GM18502 (cell line): ENCODE data around the gene MYO1D.
"Not testable (repeated sequence)": the region's sequence is repeated elsewhere in the genome, so short reads cannot be mapped to it uniquely, and the experiment has no call there.

ENCODE experiments used
- ATAC-seq: cut with Tn5 transposase; IDR thresholded peaks from one replicate; pipeline ENCODE4 v1.9.1; 2021; ENCODE audit warnings: mild to moderate bottlenecking; ENCODE audit not compliant: unreplicated experiment, poor library complexity

The MYO1D gene

DNA sequence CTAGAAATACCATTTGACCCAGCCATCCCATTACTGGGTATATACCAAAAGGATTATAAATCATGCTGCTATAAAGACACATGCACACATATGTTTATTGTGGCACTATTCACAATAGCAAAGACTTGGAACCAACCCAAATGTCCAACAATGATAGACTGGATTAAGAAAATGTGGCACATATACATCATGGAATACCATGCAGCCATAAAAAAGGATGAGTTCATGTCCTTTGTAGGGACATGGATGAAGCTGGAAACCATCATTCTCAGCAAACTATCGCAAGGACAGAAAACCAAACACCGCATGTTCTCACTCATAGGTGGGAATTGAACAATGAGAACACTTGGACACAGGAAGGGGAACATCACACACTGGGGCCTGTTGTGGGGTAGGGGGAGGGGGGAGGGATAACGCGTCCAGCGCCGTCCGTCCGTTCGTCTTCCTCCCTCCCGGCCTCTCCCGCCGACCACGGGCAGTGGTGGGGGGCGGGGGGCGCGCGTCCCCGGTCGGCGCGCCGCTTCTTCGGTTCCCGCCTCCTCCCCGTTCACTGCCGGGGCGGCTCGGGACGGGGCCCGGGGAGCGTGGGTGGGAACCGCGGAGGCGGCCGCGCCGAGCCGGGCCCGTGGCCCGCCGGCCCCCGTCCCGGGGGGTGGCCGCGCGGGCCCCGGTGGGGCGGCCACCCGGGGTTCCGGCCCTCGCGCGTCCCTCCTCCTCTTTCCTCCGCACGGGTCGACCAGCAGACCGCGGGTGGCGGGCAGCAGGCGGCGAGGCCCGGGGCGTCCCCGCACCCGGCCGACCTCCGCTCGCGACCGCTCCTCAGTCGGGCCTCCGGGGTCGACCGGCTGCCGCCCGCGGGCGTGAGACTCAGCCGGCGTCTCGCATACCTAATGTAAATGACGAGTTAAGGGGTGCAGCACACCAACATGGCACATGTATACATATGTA is 54.7 kb downstream of the MYO1D start:
- not testable (repeated sequence) for ATAC-seq

DNA sequence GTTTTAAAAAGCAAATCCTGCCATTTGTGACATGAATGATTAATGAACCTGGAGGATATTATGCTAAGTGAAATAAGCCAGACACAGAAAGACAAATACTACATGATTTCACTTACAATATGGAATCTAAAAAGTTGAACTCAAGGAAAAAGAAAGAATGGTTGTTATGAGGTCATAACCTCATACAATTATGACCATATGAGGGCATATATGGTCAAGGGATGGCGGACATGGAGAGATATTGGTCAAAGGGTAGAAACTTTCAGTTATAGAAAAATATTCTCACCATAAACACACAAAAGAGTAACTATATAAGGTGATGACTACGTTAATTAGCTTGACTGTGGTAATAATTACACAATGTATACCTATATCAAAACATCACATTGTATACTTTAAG is 56.5 kb downstream of the MYO1D start:
- no peak for ATAC-seq

DNA sequence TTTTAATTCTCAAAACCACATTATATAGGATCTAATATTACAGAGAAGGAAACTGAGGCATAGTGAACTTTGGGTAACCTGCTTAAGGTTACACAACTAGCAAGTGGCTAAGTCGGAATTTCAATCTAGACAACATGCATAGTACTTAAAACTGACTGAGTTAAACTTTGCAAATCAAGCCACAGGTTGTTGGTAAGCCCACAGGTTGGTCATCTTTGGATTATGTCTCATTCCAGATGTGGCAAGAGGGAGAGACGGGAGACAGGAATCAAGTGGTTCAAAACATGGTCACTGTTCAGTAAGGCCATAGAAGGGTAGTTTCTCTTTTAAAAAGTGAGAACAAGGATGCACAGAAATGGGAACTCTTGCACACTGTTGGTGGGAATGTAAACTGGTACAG is 57.1 kb downstream of the MYO1D start:
- no peak for ATAC-seq

DNA sequence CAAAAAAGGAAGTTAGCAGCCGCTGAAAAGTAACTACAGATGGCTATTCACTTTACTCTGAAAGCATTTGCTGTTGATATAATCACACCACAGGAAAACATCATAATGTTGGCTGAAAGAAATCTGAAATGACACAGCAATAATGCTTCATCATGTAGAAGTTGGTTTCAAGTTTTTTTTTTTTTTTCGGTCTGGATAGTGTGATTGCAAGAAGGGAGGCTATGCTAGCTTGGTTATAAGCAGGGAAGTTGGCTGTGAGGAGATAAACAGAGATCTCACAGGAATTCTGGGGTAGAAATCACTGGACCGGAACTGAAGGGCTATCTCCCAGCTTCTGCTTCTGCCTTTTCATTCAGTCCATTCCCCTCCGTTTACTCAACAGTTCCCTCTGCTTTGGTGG is 57.9 kb downstream of the MYO1D start:
- ATAC-seq = no peak

DNA sequence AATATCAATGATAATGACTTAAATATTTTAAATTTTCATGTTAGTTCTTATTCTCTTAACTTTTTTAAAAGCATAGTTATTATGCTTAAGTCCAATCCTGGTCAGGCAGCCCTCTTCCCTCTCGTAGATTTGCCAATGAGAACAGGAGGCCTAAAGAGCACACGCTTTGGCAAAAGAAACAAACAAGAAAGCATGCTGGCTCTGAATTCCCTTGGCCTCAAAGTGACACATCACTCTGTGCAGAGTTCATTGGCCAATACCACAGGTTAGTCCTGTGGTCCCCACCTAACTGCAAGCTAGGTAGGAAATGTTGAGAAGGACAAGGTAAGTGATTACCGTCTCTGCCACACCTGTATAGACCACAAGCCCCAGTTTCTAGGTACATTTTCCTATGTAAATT is 61.5 kb downstream of the MYO1D start:
- no peak for ATAC-seq

DNA sequence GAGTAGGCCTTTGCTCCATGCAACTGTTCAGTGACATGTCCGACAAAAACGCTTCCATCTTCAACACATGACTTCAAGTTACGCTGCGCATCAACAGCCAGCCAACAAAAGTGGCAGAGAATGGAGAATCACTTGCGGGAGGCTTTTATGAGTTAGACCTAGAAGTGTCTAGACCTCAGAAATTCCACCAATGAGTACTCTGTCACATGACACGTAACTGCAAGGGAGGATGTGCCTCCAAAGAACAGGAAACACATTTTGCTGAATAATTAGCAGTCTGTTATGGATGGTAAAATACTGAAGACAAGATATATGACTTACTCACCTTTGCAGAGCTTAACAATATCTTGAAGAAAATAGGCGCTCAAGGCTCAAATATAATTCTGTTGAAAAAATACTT is 62.1 kb downstream of the MYO1D start:
- ATAC-seq = no peak

DNA sequence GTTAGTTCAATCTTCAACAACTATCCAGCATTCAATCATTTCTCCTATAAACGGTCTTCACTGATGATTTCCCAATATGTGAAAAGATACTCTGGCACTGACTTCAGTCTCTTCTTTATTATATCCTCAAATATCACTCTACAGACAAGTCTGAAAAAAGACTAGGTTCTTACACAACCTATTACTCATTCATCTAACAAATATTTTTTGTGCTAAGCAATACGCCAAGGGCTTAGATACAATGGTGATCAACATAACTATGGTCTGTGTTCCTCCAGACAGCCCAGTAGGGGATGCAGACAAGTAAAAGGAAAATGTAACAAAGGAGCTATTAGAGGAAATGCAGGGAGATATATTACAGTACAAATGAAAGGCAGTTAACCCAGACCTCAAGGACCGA is 63.9 kb downstream of the MYO1D start:
- no peak for ATAC-seq

DNA sequence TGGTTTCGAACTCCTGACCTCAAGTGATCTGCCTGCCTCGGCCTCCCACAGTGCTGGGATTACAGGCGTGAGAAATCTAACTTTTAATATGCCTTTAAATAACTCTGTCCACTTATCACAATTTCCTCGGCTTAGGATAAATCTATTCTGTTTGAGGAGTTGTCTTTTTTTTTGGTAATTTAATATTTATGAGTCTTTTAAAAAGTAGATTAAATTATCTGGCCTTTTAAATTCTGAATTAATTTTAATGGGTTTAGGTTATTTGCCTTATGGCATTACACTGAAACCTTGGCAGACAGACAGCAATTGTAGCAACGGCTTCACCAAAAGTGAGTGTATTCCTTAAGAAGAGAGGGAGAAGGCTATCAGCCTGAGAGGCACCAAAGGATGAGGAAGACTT is 66.2 kb downstream of the MYO1D start:
- no peak for ATAC-seq

DNA sequence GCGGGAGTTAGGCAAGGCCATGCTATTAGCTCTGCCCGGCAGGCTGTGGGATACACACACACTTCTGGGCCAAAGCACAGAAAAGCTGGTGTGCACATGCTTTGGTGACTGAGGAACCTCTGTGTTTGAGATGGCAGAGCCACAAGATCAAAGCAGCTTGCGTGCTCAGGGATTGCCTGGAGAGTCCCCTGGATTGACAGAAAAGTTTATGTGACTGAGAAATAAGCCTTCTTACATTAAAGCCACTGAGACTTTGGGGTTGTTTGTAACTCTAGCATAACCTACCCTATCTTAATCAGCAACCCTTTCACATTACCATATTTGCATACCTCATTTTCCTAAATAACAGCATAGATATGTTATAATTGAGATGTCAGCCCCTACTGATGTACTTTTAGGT is 69.3 kb downstream of the MYO1D start:
- no peak for ATAC-seq

DNA sequence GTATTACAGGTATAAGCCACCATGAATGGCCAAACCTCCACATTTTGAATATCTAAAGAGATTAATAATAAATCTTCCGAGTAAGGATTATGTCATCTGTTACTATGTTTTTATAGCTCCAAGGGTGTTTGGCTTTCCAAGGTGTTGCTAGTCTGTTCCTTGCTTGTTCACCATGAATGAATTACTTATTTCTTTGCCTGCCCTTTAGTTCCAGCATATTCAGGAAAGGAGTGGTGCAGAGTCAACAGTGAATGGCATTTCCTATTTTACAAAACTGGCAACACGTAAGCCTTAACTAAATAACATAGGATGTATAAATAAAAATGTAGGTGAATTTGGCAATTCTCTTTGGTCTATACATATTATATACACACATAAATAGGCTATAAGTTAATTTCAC is 70.3 kb downstream of the MYO1D start:
- no peak for ATAC-seq

DNA sequence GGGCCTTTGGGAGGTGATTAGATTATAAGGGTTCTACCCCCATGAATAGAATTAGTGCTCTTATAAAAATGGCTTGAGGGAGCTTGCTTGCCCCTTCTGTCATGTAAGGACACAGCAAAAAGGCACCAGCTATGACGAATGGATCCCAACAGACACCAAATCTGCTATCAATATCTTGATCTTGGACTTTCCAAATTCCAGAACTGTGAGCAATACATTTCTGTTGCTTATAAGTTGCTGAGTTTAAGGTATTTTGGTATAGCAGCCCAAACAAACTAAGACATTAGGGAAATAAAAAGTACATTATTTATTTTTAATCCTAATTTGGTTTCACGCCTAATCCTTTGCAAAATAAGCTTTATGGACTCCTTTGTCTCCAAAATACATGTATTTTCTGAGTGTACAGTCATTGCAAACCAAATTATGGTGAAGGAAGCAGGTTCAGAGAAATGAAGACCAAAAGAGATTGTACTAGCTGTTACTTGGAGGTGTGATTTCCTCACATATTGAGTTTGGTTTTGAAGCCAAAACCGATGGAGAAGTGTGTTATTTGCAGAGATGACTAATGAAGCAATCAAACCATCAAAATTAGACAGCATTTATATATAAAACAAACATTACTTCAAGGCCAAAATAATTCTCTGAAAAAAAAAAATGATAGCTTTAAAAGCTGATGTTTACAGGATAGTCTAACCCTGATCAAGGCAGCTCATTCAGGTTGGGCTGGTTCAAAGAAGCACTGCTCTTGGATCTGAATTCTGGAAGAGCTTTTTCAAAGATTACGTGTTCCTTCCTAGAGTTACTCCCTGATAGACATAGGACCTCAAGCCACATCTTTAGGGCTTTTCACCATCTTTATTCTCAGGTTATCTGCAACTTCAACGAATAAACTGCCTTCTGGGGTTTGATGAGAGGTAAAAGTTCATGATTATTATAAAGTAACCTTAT is 71.6 kb downstream of the MYO1D start:
- no peak for ATAC-seq

DNA sequence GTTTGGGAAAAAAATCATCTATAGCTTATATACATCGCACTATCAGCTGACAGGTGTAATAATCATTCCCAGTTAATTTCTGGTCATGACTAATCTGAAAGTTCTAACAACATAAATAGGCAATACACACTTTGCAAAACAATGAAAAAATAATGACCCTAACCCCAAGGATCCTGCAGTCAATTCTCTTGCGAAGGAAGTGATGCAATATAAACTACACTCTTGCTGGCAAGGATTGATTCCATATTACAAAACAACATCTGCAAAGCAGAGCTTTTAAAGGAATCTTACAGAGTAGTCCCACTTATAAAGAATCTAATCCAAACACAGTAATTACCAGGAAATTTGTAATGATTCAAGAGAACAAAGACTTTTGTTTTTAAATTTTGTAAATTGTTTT is 73.4 kb downstream of the MYO1D start:
- no peak for ATAC-seq

DNA sequence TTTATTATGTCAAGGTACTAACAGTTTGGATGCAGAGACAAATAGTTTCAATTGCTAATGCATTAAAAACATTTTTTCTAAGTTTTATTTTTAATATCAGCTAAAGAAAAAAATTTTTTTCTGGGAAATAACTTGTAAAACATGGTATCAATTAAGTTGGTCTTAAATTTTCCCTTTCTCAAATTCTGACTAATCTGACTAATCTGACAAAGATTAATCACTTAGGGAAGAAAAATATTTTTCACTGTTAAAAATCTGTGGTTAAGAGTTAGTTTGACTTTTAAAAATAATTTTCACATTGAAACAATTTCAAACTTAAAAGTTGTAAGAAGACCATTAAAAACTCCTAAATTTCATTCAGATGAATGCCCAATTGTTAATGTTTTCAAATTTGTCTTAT is 74.6 kb downstream of the MYO1D start:
- no peak for ATAC-seq

DNA sequence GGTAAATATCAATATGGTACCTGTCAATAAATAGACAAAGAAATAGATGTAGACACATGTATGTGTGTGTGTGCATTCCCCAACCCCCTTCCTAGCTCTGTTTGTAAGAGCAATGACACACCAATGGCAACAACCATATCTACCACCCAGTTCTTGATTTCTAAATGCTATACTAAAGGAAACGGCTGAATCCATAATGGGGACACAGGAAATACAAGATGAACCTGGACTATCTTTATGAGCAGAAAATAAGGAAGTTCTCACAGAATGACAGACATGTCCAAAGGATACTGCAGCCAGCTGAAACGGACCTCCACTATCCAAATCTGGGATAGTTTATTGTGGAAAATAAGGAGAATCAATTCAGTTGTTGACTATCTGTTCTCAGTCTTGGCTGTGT is 75.3 kb downstream of the MYO1D start:
- ATAC-seq = no peak

DNA sequence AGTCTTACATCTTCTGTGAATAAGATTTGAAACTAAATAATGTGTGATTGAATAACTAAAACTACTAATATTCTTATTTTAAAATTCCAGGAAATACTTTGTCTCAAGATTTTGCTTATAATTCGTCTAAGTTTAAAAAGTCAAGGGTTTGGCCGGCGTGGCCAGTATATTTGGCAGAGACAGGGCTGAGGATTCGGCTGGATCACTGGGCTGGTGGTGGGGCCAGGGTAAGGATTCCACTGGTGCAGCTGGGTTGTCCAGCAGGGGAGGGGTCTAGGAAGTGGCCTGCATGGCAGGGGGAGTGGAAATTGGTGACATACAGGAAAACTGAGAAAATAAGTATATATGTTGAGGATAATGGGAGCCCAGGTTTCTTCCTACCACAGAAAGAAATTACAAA is 75.7 kb downstream of the MYO1D start:
- no peak for ATAC-seq

DNA sequence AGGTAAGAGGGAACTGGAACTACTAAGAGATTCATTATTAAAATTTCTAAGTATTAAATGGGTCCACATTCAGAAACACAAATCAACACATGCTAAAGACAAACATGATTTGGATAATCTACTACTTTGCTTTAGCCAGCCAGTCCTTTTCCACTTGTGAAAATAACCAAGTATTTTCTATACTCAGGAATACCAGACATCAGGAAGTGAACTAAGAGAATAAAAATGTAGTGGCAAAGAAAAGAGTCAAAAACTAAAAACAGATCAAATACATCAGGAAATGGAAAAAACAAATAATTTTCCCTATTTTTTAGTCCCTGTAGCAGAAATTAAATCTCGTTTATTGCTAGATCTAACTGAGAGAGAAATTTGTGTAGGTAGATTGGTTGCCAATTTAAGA is 78.0 kb downstream of the MYO1D start:
- ATAC-seq = no peak

DNA sequence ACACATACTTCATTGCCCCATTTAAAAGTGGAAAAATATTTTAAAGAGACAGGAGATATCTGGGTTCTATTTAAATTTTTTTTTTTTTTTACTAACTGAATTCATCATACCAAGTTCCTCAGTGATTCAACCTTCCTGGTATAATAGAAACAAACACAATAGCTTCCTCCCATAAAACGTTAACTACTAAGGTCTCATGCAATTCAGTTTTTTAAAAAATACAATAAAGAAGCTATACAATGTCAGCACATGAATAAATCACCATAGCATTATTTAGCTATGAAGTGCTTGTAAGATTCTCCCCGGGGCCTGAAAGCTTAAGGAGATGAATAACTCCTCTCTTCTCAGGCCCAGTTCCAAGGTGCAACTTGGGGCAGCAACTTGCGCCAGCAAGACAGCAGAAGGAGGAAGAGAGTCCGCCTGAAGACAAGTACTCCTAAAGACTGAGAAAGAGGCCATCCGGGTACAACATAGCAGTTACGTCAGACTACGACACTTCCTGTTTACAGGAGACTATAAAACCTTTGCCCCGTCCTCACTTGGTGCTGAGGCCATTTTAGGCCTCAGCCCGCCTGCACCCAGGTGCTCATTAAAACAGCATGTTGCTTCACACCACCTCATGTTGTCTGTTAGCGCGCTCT is 81.5 kb downstream of the MYO1D start:
- ATAC-seq = no peak

DNA sequence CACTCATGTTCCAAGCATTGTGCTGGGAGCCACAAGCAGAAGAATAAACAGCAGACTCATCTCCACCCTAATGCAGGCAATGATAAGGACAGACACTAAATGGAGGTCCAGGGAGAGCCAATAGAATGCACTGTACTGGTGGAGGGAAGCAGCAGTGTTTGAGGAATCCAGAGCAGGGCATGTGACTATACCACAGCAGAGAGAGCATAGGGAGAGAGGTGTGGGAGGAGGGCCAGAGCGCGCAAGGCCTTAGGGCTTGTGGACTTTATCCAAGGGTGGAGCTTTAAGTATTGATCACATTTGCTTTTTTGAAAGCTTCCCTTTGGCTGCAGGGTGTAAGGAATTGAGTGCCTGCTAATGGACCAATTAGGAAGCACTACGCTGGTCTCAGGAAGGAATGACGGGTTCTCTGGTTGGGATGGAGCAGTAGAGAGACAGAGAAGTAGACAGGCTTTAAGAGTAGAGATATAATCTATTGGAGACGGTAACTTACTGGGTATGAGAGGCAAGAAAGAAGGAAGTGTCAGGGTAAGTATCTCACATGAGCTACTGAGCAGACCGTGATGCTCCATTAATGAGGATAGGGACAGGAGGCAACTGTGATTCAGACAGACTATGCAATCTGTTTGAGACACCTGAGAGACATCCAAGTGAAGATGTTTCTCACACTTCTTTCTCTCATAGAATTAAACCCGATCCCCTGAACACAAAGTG is 82.2 kb downstream of the MYO1D start:
- no peak for ATAC-seq

DNA sequence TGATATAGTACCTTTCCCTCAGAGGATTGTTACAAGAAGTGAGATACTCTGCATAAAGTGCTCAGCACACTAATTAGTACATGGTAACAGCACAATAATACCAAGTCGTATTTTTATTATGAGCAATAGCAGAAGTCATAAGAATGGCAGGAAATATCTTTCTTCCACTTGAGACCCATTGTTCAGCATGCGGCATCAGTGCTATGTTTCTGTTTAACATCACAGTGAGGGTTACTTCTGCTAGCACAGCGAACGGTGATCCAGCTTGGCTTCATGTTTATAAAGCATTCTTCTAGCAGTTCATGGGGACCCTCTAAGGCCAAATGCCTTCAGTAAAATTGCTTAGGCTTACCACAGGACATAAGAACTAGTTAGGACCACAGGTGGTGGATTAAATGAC is 83.1 kb downstream of the MYO1D start:
- ATAC-seq = no peak

DNA sequence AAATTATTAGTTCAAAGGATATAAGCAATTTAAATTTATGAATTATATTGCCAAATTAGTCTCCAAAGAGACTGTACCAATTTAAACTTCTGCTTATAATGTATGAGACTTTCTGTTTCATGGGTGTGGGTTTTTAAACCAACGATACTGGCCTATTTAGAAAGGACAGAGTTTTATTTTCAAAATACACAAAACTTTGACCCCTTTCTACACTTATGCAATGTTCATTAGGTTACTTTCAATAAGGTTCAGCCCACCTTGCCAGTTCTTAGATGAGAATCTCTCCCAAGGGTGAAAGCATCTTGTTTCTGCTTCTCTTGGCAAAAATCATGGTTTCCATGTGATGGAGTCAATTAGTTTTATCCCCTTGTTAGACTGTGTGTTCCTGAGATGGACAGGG is 84.7 kb downstream of the MYO1D start:
- ATAC-seq = no peak
